Measurements from ENCODE around the gene MYCBPAP. TPM values are rescaled to one million over a fixed set of nuclear protein-coding genes. Genes with fewer than 3 reads are reported as not detected.

The MYCBPAP gene
- total RNA-seq, 1 experiment from 2014 or later: not detected

DNA sequence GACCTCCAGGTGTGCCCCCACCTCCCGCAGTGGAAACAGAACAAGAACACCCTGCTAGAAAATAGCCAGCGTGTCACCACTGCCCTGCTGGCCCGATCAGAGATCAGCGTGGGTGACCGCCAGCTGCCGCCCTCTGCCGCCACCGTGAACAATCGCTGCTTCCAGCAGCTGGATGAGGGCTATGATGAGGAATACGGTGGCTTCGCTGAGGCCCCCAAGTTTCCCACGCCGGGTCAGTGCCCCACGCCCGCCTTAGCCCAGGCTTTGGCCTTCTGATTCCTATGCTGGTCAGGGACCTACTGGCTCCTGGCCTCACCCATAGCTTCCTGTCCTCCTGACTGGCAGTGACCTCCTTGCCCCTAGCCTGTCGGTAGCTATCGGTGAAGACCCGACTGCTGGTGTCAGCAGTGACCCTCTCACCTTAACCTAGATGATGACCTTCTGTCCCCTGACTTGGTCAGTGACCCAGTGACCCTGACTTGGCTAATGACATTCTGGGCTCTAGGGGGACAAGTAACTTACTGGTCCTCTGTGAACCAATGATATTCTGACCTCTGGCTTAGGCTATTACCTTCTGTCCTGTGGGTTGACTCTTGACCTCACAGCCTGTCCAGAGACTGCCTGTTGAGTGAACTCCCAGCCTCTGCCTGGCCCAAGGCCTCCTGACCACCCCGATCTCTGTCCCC lies 41.2 kb downstream of the MYCBPAP start:
- Histone ChIP-seq H4K20me1 (ENCODE audit: insufficient read depth) (no peaks in the 10 kb centered on the region), H3K9me3 (ENCODE audit: control insufficient read depth in 1 of 2, insufficient read depth in 1 of 2, low read depth in 1 of 2, low read length in 2 of 2) (no peaks in the 10 kb centered on the region), H3K27me3 (ENCODE audit: insufficient read depth, low read length) (no peaks in the 10 kb centered on the region), H3K9ac (ENCODE audit: low read length) (no peak overlapping the region), H3K4me2 (ENCODE audit: low read length) (no peak overlapping the region), H3K79me2 (ENCODE audit: insufficient read depth, low read length) (no peaks in the 10 kb centered on the region; the same call in 1 of the 2 replicates), H3K27ac (ENCODE audit: low read depth, low read length) (no peak overlapping the region), H3K9me2 (ENCODE audit: insufficient read depth) (no peaks in the 10 kb centered on the region), H3K4me1 (ENCODE audit: control insufficient read depth in 1 of 2, insufficient read depth in 2 of 2, low read length in 2 of 2) (peaks cover 9 to 36% of the 10 kb centered on the region in 2 experiments), H3K4me3 (replicated peaks in 1 of 2; ENCODE audit: low read depth in 1 of 2, low read length in 2 of 2) (no peak overlapping the region), H2AFZ (ENCODE audit: low read depth, low read length, poor library complexity, severe bottlenecking) (no peak overlapping the region), H3K36me3 (ENCODE audit: control insufficient read depth in 1 of 2, insufficient read depth in 2 of 2, low read length in 2 of 2) (no peaks in the 10 kb centered on the region)
- ChIA-PET POLR2A (interaction anchor here (1.7 kb wide), 1 partner anchor 11 kb away, joined by 8 read pairs; the partner anchor contains the start of gene CACNA1G), CTCF (interaction anchor here (0.6 to 3.0 kb wide), 6 partner anchors 11 to 157 kb away, joined by 3 to 63 read pairs (median 14); partner anchors contain the start of gene CACNA1G), RAD21 (ENCODE audit: low non-redundant PET in 1 of 2, low total read pairs in 2 of 2, uncharacterized antibody in 2 of 2, unreplicated experiment in 2 of 2) (interaction anchor here (0.6 to 2.1 kb wide), 3 partner anchors 76 to 183 kb away, joined by 4 to 17 read pairs (median 5); no protein-coding TSS in a partner anchor)
- BruUV-seq (replicated peaks): no TSS peak
- intact Hi-C loops (cut with micrococcal nuclease): loop anchor here (10.0 kb wide), 1 partner anchor 605 kb away; the partner anchor contains the start of gene NME1
- TF ChIP-seq MAX (IDR thresholded peaks at IDR 0.05) (no peak), ZBTB33 (IDR thresholded peaks at IDR 0.05; ENCODE audit: extremely low read depth, insufficient replicate concordance, low read length) (no peak), SP1 (IDR thresholded peaks at IDR 0.05; ENCODE audit: low read depth) (no peak), SRF (IDR thresholded peaks at IDR 0.05; ENCODE audit: low read depth) (no peak), CTCF (IDR thresholded peaks at IDR 0.05 in 2 of 3, conservative IDR thresholded peaks at IDR 0.05 in 1 of 3; ENCODE audit: borderline replicate concordance in 1 of 3, insufficient read depth in 1 of 3, low read depth in 2 of 3, low read length in 2 of 3) (no peak), SIN3A (IDR thresholded peaks at IDR 0.05; ENCODE audit: low read depth) (no peak), JUND (IDR thresholded peaks at IDR 0.05) (no peak), POLR2A (IDR thresholded peaks at IDR 0.05; ENCODE audit: borderline replicate concordance, extremely low read depth, insufficient read depth, insufficient read length) (no peak), CBX3 (IDR thresholded peaks at IDR 0.05; ENCODE audit: low read depth) (no peak), REST (IDR thresholded peaks at IDR 0.05; ENCODE audit: low read depth) (no peak), ZNF274 (IDR thresholded peaks at IDR 0.05; ENCODE audit: low read depth, low read length) (no peak), ZFX (IDR thresholded peaks at IDR 0.05) (no peak), TCF7L2 (IDR thresholded peaks at IDR 0.05; ENCODE audit: borderline replicate concordance, extremely low read depth, insufficient read depth, insufficient read length) (no peak), EZH2 (IDR thresholded peaks at IDR 0.05) (no peak)
- TF ChIP-seq, protein P1, sequence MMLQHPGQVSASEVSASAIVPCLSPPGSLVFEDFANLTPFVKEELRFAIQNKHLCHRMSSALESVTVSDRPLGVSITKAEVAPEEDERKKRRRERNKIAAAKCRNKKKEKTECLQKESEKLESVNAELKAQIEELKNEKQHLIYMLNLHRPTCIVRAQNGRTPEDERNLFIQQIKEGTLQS (IDR thresholded peaks at IDR 0.05): no peak
- no peak for ATAC-seq
- DNase-seq (ENCODE audit: low read depth, low spot score): no peak
